T-helper 17 cell (primary cell): ENCODE data around the gene KRT39. TPM values are rescaled to one million over a fixed set of nuclear protein-coding genes. Genes with fewer than 3 reads are reported as not detected.
A peak's percentile ranks its signal among the peaks of the same experiment; 100 is the strongest.

Source experiments
- ATAC-seq: fragments of 150-1000 bp; cut with Tn5 transposase; 2 replicates; pipeline ENCODE4 v1.10.0; 2021; ENCODE audit warnings: mild to moderate bottlenecking, moderate library complexity
- DNase-seq, 3 donors: peaks; one replicate each; pipeline versions ENCODE4 v3.0.0 to v3.0.0-alpha.2; 2020 to 2021
- H3K9me3 ChIP-seq: one replicate; pipeline ENCODE4 v1.7.0; 2013; ENCODE audit warnings: low read length, mild to moderate bottlenecking; ENCODE audit not compliant: control insufficient read depth, poor library complexity, severe bottlenecking
- H3K27ac Mint-ChIP-seq: one replicate; pipeline ENCODE4 v1.8.0; 2022; ENCODE audit warnings: mild to moderate bottlenecking, moderate library complexity, mixed read lengths
- H3K27me3 Mint-ChIP-seq: one replicate; pipeline ENCODE4 v1.8.0; 2022; ENCODE audit warnings: mixed read lengths
- H3K36me3 Mint-ChIP-seq: one replicate; pipeline ENCODE4 v1.8.0; 2022; ENCODE audit warnings: low read depth, mixed read lengths
- H3K4me1 Mint-ChIP-seq: one replicate; pipeline ENCODE4 v1.8.0; 2022; ENCODE audit warnings: mild to moderate bottlenecking, mixed read lengths
- H3K4me3 Mint-ChIP-seq: one replicate; pipeline ENCODE4 v1.8.0; 2022; ENCODE audit warnings: mild to moderate bottlenecking, moderate library complexity, mixed read lengths
- total RNA-seq, 4 donors: library from RNA in 2 of 4; stranded (reverse) in 2 of 4; gene quantifications; one replicate each; pipeline ENCODE4 v1.2.3 and lab custom pipeline; 2022 to 2026

Gene KRT39
- total RNA-seq, 2 donors from 2014 or later, result not detected

- no peak overlapping the region for H3K4me3 Mint-ChIP-seq
Observed at GRCh38 chr17:40967582-40967981, 834 bp upstream of the KRT39 start.

GRCh38 chr17:40963838-40964237 is 2.9 kb downstream of the KRT39 start:
- no peaks in the 10 kb centered on the region for H3K36me3 Mint-ChIP-seq
- no peaks in the 10 kb centered on the region for H3K9me3 ChIP-seq
- DNase-seq, result no peak
- no peak overlapping the region for H3K4me3 Mint-ChIP-seq
- peaks cover 21% of the 10 kb centered on the region for H3K27me3 Mint-ChIP-seq
- H3K27ac Mint-ChIP-seq, result no peak overlapping the region
- ATAC-seq, result peak; percentile 56
- H3K4me1 Mint-ChIP-seq, result no peaks in the 10 kb centered on the region

More at GRCh38 chr17:40967582-40967981, 834 bp upstream of the KRT39 start:
- ATAC-seq (no peak), DNase-seq (no peak)
- H3K4me1 Mint-ChIP-seq, result no peaks in the 10 kb centered on the region
- H3K27me3 Mint-ChIP-seq, result peaks cover 6% of the 10 kb centered on the region
- no peaks in the 10 kb centered on the region for H3K9me3 ChIP-seq
- H3K27ac Mint-ChIP-seq, result no peak overlapping the region
- no peaks in the 10 kb centered on the region for H3K36me3 Mint-ChIP-seq

GRCh38 chr17:40962059-40962561 is 4.6 kb downstream of the KRT39 start:
- H3K36me3 Mint-ChIP-seq, result no peaks in the 10 kb centered on the region
- DNase-seq (no peak), ATAC-seq (no peak)
- no peaks in the 10 kb centered on the region for H3K4me1 Mint-ChIP-seq
- no peak overlapping the region for H3K27ac Mint-ChIP-seq
- no peak overlapping the region for H3K4me3 Mint-ChIP-seq
- no peaks in the 10 kb centered on the region for H3K9me3 ChIP-seq
- peaks cover 31% of the 10 kb centered on the region for H3K27me3 Mint-ChIP-seq

- DNase-seq (no peak), ATAC-seq (no peak)
- H3K9me3 ChIP-seq, result no peaks in the 10 kb centered on the region
- Mint-ChIP-seq H3K36me3 (no peaks in the 10 kb centered on the region), H3K27ac (no peak overlapping the region), H3K4me3 (no peak overlapping the region), H3K27me3 (peaks cover 35% of the 10 kb centered on the region), H3K4me1 (peaks cover 2% of the 10 kb centered on the region)
Observed at GRCh38 chr17:40961591-40961990, 5.2 kb downstream of the KRT39 start.

- no peaks in the 10 kb centered on the region for H3K9me3 ChIP-seq
- Mint-ChIP-seq H3K4me1 (peaks cover 2% of the 10 kb centered on the region), H3K27me3 (peaks cover 49% of the 10 kb centered on the region), H3K4me3 (no peak overlapping the region), H3K36me3 (no peaks in the 10 kb centered on the region), H3K27ac (no peak overlapping the region)
- no peak for ATAC-seq
- no peak for DNase-seq
Observed at GRCh38 chr17:40960144-40960543, 6.6 kb downstream of the KRT39 start.

- no peak overlapping the region for H3K4me3 Mint-ChIP-seq
- H3K4me1 Mint-ChIP-seq, result peaks cover 4% of the 10 kb centered on the region
- peaks cover 58% of the 10 kb centered on the region for H3K27me3 Mint-ChIP-seq
- H3K9me3 ChIP-seq, result no peaks in the 10 kb centered on the region
- no peak overlapping the region for H3K27ac Mint-ChIP-seq
- no peaks in the 10 kb centered on the region for H3K36me3 Mint-ChIP-seq
- DNase-seq (no peak), ATAC-seq (no peak)
Observed at GRCh38 chr17:40958086-40958953, 8.4 kb downstream of the KRT39 start.

GRCh38 chr17:40956401-40957254 is 10.1 kb downstream of the KRT39 start:
- H3K4me3 Mint-ChIP-seq, result no peak overlapping the region
- H3K27ac Mint-ChIP-seq, result no peak overlapping the region
- H3K36me3 Mint-ChIP-seq, result no peaks in the 10 kb centered on the region
- no peaks in the 10 kb centered on the region for H3K9me3 ChIP-seq
- H3K4me1 Mint-ChIP-seq, result peaks cover 4% of the 10 kb centered on the region
- ATAC-seq, result no peak
- DNase-seq, result no peak
- peaks cover 73% of the 10 kb centered on the region for H3K27me3 Mint-ChIP-seq

GRCh38 chr17:40953881-40954280 is 12.9 kb downstream of the KRT39 start:
- H3K27me3 Mint-ChIP-seq, result peaks cover 85% of the 10 kb centered on the region
- H3K4me3 Mint-ChIP-seq, result no peak overlapping the region
- no peaks in the 10 kb centered on the region for H3K9me3 ChIP-seq
- H3K27ac Mint-ChIP-seq, result no peak overlapping the region
- H3K36me3 Mint-ChIP-seq, result no peaks in the 10 kb centered on the region
- peaks cover 4% of the 10 kb centered on the region for H3K4me1 Mint-ChIP-seq
- no peak for DNase-seq
- no peak for ATAC-seq

- Mint-ChIP-seq H3K36me3 (no peaks in the 10 kb centered on the region), H3K4me1 (peaks cover 4% of the 10 kb centered on the region), H3K27ac (no peak overlapping the region), H3K4me3 (no peak overlapping the region), H3K27me3 (peaks cover 87% of the 10 kb centered on the region)
- ATAC-seq (no peak), DNase-seq (no peak)
- no peaks in the 10 kb centered on the region for H3K9me3 ChIP-seq
Observed at GRCh38 chr17:40952661-40953060, 14.1 kb downstream of the KRT39 start.

GRCh38 chr17:40952154-40952553 is 14.6 kb downstream of the KRT39 start:
- Mint-ChIP-seq H3K4me1 (peaks cover 4% of the 10 kb centered on the region), H3K36me3 (no peaks in the 10 kb centered on the region), H3K4me3 (no peak overlapping the region), H3K27ac (no peak overlapping the region), H3K27me3 (peaks cover 90% of the 10 kb centered on the region)
- no peak for DNase-seq
- no peaks in the 10 kb centered on the region for H3K9me3 ChIP-seq
- ATAC-seq, result no peak

- ATAC-seq (no peak), DNase-seq (no peak)
- H3K4me1 Mint-ChIP-seq, result peaks cover 2% of the 10 kb centered on the region
- H3K4me3 Mint-ChIP-seq, result no peak overlapping the region
- no peaks in the 10 kb centered on the region for H3K9me3 ChIP-seq
- no peak overlapping the region for H3K27ac Mint-ChIP-seq
- peaks cover under 1% of the 10 kb centered on the region for H3K36me3 Mint-ChIP-seq
- H3K27me3 Mint-ChIP-seq, result peaks cover 92% of the 10 kb centered on the region
Observed at GRCh38 chr17:40951011-40951622, 15.6 kb downstream of the KRT39 start.

GRCh38 chr17:40950176-40950575 is 16.6 kb downstream of the KRT39 start:
- Mint-ChIP-seq H3K4me1 (peaks cover 2% of the 10 kb centered on the region), H3K36me3 (peaks cover 2% of the 10 kb centered on the region), H3K27ac (no peak overlapping the region), H3K27me3 (peaks cover 92% of the 10 kb centered on the region), H3K4me3 (no peak overlapping the region)
- H3K9me3 ChIP-seq, result no peaks in the 10 kb centered on the region
- ATAC-seq (no peak), DNase-seq (no peak)

GRCh38 chr17:40949418-40949817 is 17.3 kb downstream of the KRT39 start:
- ATAC-seq (no peak), DNase-seq (no peak)
- no peak overlapping the region for H3K4me3 Mint-ChIP-seq
- H3K4me1 Mint-ChIP-seq, result no peaks in the 10 kb centered on the region
- no peaks in the 10 kb centered on the region for H3K9me3 ChIP-seq
- H3K27ac Mint-ChIP-seq, result no peak overlapping the region
- H3K36me3 Mint-ChIP-seq, result peaks cover 2% of the 10 kb centered on the region
- peaks cover 92% of the 10 kb centered on the region for H3K27me3 Mint-ChIP-seq
